SJSA1 (cell line): ENCODE data around the gene SERTAD2. TPM values are rescaled to one million over a fixed set of nuclear protein-coding genes. Genes with fewer than 3 reads are reported as not detected.

Experiments
- DNase-seq, 2 experiments: peaks; one replicate each; pipeline ENCODE4 v3.0.0-alpha.2; 2015 to 2020; ENCODE audit warnings: low spot score in 2 of 2, low read depth in 1 of 2
- H3K27ac ChIP-seq: fragments of 250-450 bp; sonication (Bioruptor Pico); 2 replicates; pipeline ENCODE4 v1.5.1; 2020; ENCODE audit warnings: mild to moderate bottlenecking, moderate library complexity
- H3K27me3 ChIP-seq: fragments of 250-450 bp; sonication (Bioruptor Pico); replicated peaks from 2 replicates; pipeline ENCODE4 v1.5.1; 2020; ENCODE audit warnings: mild to moderate bottlenecking, moderate library complexity
- H3K36me3 ChIP-seq: fragments of 250-450 bp; sonication (Bioruptor Pico); 2 replicates; pipeline ENCODE4 v1.5.1; 2020; ENCODE audit warnings: mild to moderate bottlenecking
- H3K4me1 ChIP-seq: fragments of 250-450 bp; sonication (Bioruptor Pico); replicated peaks from 2 replicates; pipeline ENCODE4 v1.6.1; 2021; ENCODE audit warnings: mild to moderate bottlenecking
- H3K4me3 ChIP-seq: fragments of 250-450 bp; sonication (Bioruptor Pico); 2 replicates; pipeline ENCODE4 v1.5.1; 2020; ENCODE audit warnings: mild to moderate bottlenecking
- H3K9me3 ChIP-seq: fragments of 250-450 bp; sonication (Bioruptor Pico); replicated peaks from 2 replicates; pipeline ENCODE4 v1.5.1; 2020; ENCODE audit warnings: mild to moderate bottlenecking
- total RNA-seq: library from RNA; depleted of rRNA; stranded (reverse); fragments of >200 nt; shearing (Covaris generic); gene quantifications from 2 replicates; pipeline ENCODE4 v1.2.3, GENCODE V29; 2014

The SERTAD2 gene
- total RNA-seq, 1 experiment from 2014 or later = 21.4 TPM

DNA sequence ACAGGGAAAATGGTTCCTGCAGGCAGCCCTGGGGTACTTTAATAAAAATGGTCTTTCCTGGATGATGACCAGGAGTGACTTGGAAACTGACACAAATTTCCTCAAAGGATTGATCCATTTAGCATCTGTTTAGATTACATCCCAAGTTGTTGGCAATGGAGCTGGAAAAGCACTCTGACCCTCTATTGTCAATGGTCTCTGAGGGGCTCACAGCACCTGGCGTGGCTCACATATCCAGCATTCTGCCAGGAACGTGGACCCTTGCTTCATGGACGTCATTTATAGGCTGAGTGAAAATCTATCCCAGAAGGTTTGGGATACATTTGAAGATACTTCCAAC, 43.8 kb downstream of the SERTAD2 start:
- H3K27ac ChIP-seq = no peak overlapping the region
- H3K27me3 ChIP-seq = peaks cover 4% of the 10 kb centered on the region; the same call in 1 of the 2 replicates
- no peak for DNase-seq
- H3K4me3 ChIP-seq = no peak overlapping the region
- H3K36me3 ChIP-seq = no peaks in the 10 kb centered on the region
- no peaks in the 10 kb centered on the region for H3K4me1 ChIP-seq
- H3K9me3 ChIP-seq = no peaks in the 10 kb centered on the region

DNA sequence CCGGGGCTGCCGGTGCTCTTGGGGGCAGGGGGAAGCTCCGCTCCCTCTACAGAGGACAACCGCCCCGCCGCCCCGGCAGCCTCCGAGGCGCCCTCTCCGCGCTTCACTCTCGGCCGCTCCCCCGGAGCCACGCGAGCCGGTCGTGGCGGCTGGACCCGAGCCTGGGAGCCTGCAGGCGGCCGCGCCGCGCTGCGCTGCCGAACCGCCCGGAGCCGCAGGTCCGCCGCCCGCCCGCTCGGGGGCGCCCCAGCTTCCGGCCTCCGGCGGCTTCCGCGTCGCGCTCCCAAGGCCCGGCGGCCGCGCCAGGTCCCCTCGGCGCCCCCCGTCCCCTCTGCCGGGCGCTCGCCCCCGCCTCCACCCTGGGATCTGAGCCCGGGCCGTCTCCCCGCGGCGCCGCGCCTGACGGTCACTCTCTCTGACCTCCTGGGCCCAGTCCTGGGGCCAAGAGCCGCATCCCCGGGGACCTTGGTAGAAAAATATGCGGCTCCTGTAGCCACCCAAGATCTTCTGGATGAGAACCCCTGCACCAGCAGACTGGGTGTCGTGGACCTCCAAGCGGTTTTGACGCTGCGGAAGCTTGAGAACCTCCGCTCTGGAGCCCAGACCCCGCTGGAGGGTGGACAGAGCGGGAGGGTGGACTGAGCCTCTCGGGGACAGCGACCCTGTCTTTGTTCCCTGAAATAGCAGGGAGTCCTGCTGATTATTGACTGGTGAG, 44.3 kb downstream of the SERTAD2 start:
- H3K4me1 ChIP-seq = no peaks in the 10 kb centered on the region
- DNase-seq = no peak

DNA sequence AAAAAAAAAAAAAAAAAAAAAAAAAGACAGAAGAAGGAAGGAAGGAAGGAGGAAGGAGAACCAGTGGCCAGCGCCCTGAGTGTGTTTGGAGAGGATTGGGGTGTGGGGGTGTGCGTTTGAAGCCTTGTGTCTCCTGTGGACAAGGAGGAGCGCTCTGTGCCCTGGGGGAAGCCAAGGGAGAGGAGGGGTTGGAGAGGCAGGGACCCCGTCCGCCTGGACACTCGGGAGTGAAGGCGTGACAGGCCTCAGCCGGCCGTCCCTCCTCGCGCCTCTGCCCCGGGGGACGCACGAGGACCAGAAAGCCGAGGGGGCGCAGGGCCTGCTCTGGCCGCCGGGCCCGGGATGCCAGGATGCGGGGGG, 44.9 kb downstream of the SERTAD2 start:
- no peaks in the 10 kb centered on the region for H3K36me3 ChIP-seq
- no peak overlapping the region for H3K4me3 ChIP-seq
- peaks cover 6% of the 10 kb centered on the region; the same call in 1 of the 2 replicates for H3K9me3 ChIP-seq
- no peaks in the 10 kb centered on the region for H3K4me1 ChIP-seq
- H3K27ac ChIP-seq = no peak overlapping the region
- DNase-seq = no peak
- H3K27me3 ChIP-seq = peaks cover 4% of the 10 kb centered on the region; the same call in 1 of the 2 replicates

More for the DNA sequence above, 44.3 kb downstream of the SERTAD2 start:
- Histone ChIP-seq H3K27ac (no peak overlapping the region), H3K36me3 (no peaks in the 10 kb centered on the region), H3K4me3 (no peak overlapping the region), H3K27me3 (peaks cover 4% of the 10 kb centered on the region; the same call in 1 of the 2 replicates), H3K9me3 (peaks cover under 1% of the 10 kb centered on the region; the same call in 1 of the 2 replicates)

DNA sequence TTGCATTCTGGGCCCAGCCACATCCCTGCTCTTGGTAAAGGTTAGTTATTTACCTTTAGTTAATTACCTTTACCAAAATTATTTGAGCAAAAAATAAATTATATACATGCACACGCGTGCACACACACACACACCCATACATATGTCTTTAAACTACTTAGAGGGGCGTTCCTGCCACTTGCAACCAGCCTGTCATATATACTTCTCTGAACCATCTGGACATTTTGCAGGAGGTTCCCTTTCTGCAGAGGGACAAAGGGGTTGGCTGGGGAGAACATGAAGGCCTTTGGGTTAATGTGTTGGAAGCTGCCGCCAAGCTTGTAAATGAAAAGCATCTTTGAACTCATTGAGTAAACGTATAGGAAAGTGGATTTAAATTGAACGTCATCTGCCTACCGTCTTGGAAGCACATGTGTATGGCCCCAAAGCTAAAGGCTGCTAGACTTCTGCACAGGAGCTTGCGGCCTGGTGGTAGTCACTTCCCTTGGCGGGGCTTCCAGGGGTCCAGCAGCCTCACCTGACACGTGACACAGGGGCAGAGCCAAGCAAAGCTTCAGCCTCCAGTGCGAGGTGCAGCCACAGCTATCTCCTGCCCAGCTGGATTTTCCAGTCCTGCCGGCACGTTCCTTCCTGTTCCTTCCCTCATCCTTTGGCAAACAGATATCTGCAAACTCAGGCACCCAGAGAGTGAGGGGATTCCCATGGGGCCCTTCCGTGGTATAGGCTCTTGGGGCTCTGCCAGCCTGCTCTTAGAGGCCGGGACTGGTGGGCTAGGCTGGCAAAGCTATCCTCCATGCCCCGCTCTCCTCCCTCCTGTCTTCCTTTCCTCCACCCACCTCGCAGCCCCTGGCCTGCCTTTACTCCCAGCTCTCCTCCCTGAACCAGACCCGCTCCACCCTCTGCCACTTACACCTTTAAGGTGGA, 46.1 kb downstream of the SERTAD2 start:
- Histone ChIP-seq H3K36me3 (no peaks in the 10 kb centered on the region), H3K4me1 (no peaks in the 10 kb centered on the region), H3K27me3 (peaks cover 4% of the 10 kb centered on the region; the same call in 1 of the 2 replicates), H3K4me3 (no peak overlapping the region), H3K27ac (no peak overlapping the region), H3K9me3 (peaks cover 6% of the 10 kb centered on the region; the same call in 1 of the 2 replicates)
- no peak for DNase-seq

DNA sequence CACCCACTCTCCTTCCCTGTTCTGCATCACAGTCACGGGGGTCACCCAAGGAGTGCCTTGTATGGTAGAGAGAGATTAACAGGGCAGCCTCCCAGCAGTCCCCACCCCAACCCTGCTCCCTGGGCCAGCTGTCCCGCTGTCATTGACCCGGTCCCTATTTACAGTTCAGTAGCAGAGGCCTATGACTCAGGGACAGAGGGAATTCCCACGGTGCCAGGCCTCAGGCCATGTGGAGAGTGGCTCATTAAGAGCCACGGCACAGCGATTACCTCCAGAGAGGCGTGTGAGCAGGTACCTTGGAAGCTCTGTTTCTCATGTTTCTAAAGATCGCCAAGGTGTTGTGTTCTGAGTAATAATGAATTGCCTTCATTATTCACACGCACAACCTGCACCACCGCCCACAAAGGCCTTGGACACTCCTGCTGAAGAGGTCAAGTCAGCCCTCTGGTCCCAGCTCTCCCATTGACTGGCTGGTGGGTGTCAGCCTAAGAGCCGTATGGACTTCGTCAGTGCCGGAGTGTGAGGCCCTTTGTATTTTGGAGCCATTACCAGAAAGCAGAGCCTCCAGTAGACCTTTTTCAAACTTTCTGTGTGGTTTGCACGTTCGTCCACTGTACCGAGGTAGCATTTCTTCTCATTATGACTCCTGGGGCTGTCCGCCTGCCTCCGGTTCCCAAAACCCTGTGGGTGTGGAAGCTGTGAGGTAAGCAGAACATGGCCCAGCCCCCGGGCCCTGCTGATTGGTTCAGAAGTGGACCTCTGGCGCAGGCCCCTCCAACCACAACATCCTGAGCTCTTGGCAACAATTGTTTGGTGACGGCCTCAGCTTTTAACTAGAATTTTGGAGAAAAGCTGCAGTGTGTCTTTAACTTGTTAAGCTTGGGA, 47.0 kb downstream of the SERTAD2 start:
- Histone ChIP-seq H3K27me3 (peaks cover 4% of the 10 kb centered on the region; the same call in 1 of the 2 replicates), H3K36me3 (no peaks in the 10 kb centered on the region), H3K27ac (no peak overlapping the region), H3K4me1 (no peaks in the 10 kb centered on the region), H3K4me3 (no peak overlapping the region), H3K9me3 (peaks cover 6% of the 10 kb centered on the region; the same call in 1 of the 2 replicates)
- peak in 1 of 2 experiments; percentile 34 for DNase-seq

DNA sequence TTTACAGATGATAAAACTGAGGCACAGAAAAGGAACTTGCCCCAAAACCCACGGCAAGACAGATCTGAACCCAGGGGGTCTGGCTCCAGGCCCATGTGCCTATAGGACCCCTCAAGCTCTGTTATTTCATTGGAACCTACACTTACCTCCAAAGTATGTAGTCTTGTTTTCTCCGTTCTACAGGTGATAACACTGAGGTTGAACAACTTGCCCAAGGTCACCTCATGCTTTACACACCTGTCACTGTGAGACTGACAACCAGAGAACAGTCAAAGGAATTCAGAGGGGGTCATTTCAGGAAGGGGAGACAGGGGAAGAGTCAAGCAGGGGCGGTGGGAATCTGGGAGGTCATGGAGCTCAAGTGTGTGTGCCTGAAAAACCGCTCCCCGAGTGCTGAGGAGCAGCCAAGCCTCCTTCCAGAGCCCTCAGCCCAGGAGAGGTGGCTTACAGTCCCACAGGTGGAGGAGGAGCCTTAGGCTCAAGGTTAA, 47.7 kb downstream of the SERTAD2 start:
- H3K36me3 ChIP-seq = no peaks in the 10 kb centered on the region
- H3K9me3 ChIP-seq = peaks cover 6% of the 10 kb centered on the region; the same call in 1 of the 2 replicates
- no peaks in the 10 kb centered on the region for H3K27me3 ChIP-seq
- no peak overlapping the region for H3K4me3 ChIP-seq
- H3K27ac ChIP-seq = no peak overlapping the region
- DNase-seq = no peak
- no peaks in the 10 kb centered on the region for H3K4me1 ChIP-seq

DNA sequence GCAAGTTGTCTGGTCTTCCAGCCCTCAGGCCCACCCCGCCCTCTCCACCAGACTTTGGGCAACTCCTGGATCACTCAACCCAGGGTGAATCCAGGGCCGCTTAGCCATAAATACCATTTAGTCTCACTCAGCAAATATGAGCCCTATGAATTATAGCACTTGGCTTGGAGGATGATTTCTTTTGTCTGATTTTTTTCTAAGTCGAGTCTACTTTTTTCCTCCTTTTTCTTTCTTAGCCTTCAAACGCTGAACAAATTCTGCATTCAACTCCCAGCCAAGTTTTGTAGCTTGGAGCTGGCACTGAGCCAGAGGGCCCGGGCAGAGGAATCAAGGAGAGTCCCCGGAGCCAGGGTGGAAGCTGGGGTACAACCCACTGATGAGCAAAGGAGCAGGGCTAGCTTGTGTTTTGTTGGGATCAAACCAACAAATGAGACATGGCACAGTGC, 48.7 kb downstream of the SERTAD2 start:
- H3K36me3 ChIP-seq = no peaks in the 10 kb centered on the region
- DNase-seq = no peak
- no peaks in the 10 kb centered on the region for H3K4me1 ChIP-seq
- H3K9me3 ChIP-seq = peaks cover 6% of the 10 kb centered on the region; the same call in 1 of the 2 replicates
- H3K4me3 ChIP-seq = no peak overlapping the region
- H3K27ac ChIP-seq = no peak overlapping the region
- no peaks in the 10 kb centered on the region for H3K27me3 ChIP-seq

DNA sequence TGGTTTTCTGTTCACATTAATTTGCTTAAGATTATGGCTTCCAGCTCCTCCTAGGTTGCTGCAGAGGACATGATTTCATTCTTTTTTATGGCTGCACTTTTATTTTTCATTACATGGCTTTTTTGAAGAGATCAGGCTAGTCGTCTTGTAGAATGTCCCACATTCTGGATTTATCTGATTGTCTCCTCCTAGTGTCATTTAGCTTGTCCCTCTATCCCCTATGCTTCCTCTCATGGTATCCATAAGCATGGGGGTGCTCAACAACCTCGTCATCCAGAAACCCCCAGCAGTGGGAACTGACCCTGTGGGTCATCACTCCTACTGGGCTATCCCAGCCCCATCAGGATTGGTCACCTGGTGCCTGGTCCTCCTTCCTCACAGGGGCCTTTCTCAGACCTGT, 49.6 kb downstream of the SERTAD2 start:
- DNase-seq = no peak
- Histone ChIP-seq H3K27me3 (no peaks in the 10 kb centered on the region), H3K9me3 (peaks cover 6% of the 10 kb centered on the region; the same call in 1 of the 2 replicates), H3K4me1 (no peaks in the 10 kb centered on the region), H3K36me3 (no peaks in the 10 kb centered on the region), H3K27ac (no peak overlapping the region), H3K4me3 (no peak overlapping the region)

DNA sequence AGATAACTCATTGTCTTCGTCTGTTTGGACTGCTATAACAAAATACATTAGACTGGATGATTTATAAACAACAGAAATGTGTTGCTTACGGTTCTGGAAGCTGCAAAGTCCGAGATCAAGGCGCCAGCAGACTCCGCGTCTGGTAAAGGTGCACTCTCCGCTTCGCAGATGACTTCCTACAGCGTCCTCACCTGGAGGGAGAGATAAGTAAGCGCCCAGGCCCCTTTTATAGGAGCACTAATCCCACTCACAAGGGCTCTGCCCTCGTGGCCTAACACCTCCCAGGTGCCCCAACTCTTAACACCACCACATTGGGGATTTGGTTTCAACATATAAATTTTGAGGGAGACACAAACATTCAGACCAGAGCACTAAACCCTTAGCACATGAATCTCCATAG, 51.3 kb downstream of the SERTAD2 start:
- H3K4me3 ChIP-seq = no peak overlapping the region
- no peaks in the 10 kb centered on the region for H3K27me3 ChIP-seq
- no peak for DNase-seq
- H3K36me3 ChIP-seq = no peaks in the 10 kb centered on the region
- H3K27ac ChIP-seq = no peak overlapping the region
- H3K9me3 ChIP-seq = peaks cover 6% of the 10 kb centered on the region; the same call in 1 of the 2 replicates
- H3K4me1 ChIP-seq = no peaks in the 10 kb centered on the region

DNA sequence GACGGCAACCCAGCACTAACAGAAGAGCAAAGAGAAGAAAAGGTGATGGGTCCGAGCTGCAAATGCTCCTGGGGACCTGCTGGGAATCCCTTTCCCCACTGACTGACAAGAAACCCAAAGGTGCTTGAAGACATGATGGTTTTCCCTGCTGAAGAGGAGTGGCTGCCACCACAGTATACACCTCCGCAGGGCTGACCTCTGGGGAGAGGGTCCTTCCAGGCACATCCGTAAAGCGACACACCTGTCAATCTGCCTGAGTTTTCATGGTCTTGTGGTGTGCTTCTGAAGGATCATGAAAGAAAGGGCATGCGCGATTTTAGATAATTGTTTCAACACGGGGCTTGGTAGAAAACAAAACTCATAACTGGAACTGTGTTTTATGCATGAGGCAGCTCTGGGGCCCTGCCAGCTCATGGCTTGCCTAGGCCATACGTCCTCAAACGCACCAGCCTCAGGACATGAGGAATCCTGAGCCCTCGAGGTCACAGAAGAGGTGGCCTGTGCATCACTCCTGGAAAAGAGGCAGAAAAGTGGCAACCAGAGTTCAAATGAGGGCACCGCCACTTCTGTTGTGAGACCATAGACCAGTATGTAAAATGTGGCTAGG, 51.8 kb downstream of the SERTAD2 start:
- H3K27me3 ChIP-seq = no peaks in the 10 kb centered on the region
- H3K27ac ChIP-seq = no peak overlapping the region
- no peaks in the 10 kb centered on the region for H3K36me3 ChIP-seq
- H3K9me3 ChIP-seq = peaks cover 6% of the 10 kb centered on the region; the same call in 1 of the 2 replicates
- H3K4me1 ChIP-seq = no peaks in the 10 kb centered on the region
- DNase-seq = no peak
- no peak overlapping the region for H3K4me3 ChIP-seq

DNA sequence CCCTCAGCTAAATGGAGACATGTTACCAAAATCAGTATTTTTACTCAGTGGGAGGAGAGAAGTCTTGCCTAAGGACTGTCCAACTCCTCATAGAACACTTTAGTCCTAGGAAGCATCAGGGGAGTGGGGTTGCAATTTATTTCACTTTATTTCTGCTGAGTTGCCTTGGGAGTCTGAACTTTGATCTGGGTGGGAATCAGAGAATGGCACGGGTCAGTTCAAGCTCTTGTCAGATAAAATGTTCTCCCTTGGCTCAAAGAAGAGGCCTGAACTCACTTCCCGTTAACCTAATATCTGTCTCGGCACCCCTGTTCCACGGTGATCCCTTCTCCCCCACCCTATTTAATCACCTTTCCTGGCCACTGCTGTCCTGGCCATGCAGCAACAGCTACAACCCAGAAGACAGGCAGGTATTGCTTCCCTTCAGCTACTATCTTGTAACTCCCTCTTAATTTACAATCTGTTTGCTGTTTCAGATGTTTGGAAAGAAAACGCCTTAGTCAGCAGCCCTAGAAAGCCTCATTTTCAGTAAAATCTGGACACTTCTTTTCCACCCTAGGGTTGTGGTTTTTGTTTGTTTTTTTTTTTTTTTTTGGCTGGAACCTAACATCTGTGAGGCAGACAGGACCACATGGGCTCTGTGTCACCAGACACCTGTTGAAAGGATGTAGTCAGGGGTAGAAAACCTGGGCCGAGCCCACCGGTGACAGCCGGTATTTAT, 52.5 kb downstream of the SERTAD2 start:
- no peak overlapping the region for H3K27ac ChIP-seq
- no peak for DNase-seq
- H3K27me3 ChIP-seq = no peaks in the 10 kb centered on the region
- H3K9me3 ChIP-seq = peaks cover 6% of the 10 kb centered on the region; the same call in 1 of the 2 replicates
- H3K4me3 ChIP-seq = no peak overlapping the region
- H3K36me3 ChIP-seq = no peaks in the 10 kb centered on the region
- no peaks in the 10 kb centered on the region for H3K4me1 ChIP-seq

DNA sequence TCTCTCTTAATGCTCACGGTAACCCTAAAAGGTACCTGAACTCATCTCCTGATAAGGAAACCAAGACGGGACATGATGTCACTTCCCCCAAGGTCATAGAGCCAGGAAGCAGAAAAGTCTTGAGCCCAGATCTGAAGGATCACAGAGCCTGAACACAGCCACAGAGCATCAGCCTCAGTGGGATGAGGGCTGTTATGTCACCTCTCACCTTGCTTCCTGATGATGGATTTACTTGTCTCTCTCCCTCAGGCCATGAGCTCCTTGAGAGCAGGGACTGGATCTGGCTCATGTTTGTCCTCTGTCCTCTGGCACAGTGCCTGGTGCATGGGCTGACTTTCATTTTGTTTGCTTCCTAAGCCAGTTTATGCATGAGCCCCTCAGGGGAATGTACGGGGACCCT, 54.2 kb downstream of the SERTAD2 start:
- Histone ChIP-seq H3K9me3 (peaks cover 6% of the 10 kb centered on the region; the same call in 1 of the 2 replicates), H3K27ac (no peak overlapping the region), H3K27me3 (no peaks in the 10 kb centered on the region), H3K36me3 (no peaks in the 10 kb centered on the region), H3K4me3 (no peak overlapping the region), H3K4me1 (peaks cover 9% of the 10 kb centered on the region)
- DNase-seq = no peak
